ENCODE measurements around the gene KCNMA1.

DNA sequence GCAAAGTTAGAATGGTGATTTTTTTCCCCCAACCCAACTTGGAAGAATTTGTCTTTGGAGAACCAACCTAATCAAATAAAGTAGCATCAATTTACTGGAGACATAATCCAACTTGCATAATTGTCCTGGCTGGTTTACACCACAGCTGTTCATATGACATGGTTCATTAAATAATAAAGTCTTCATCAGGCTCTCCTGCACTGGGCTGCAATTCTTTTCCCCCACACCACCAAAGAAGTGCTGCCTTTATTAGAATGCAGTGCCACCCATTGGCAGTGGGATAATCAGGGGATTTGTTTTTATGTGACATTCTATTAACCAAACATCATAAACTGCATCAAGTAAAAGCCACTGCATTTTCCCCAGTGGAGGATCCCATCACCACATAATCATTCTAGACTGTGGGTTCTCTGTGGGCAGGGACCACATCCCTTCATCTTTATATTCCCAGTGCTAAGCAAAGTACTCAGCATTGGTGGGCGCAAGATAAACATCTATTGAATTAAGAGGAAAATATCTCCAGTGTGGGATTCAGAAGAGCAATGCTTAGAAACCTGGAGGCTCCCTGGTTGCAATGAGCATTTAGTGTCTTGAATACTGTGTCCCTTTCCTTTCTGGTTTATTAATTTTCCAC is 322.0 kb downstream of the KCNMA1 start:
- TF ChIP-seq, protein P1, sequence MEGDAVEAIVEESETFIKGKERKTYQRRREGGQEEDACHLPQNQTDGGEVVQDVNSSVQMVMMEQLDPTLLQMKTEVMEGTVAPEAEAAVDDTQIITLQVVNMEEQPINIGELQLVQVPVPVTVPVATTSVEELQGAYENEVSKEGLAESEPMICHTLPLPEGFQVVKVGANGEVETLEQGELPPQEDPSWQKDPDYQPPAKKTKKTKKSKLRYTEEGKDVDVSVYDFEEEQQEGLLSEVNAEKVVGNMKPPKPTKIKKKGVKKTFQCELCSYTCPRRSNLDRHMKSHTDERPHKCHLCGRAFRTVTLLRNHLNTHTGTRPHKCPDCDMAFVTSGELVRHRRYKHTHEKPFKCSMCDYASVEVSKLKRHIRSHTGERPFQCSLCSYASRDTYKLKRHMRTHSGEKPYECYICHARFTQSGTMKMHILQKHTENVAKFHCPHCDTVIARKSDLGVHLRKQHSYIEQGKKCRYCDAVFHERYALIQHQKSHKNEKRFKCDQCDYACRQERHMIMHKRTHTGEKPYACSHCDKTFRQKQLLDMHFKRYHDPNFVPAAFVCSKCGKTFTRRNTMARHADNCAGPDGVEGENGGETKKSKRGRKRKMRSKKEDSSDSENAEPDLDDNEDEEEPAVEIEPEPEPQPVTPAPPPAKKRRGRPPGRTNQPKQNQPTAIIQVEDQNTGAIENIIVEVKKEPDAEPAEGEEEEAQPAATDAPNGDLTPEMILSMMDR (IDR thresholded peaks at IDR 0.05 in 8 of 11, conservative IDR thresholded peaks at IDR 0.05 in 3 of 11): no peak
- no peak for TF ChIP-seq POLR2AphosphoS5 (IDR thresholded peaks at IDR 0.05)
- TF ChIP-seq POLR2A (IDR thresholded peaks at IDR 0.05): no peak
